HK-2 (cell line): Measurements from ENCODE around the gene VPS52.
"Not testable (repeated sequence)": the region's sequence is repeated elsewhere in the genome, so short reads cannot be mapped to it uniquely, and the experiment has no call there.

Experiments used
- DNase-seq: peaks from one replicate; pipeline ENCODE4 v3.0.0-alpha.2; 2018; ENCODE audit not compliant: unreplicated experiment

The VPS52 gene

GRCh38 chr6:33250731-33251130, 20.9 kb downstream of the VPS52 start:
- DNase-seq, result no peak

GRCh38 chr6:33249732-33250630, 21.7 kb downstream of the VPS52 start:
- DNase-seq, result peak; percentile 41

- DNase-seq, result peak; percentile 97
These were observed 22.5 kb downstream of the VPS52 start for GRCh38 chr6:33248932-33249731.

- DNase-seq, result no peak
These were observed 23.1 kb downstream of the VPS52 start for GRCh38 chr6:33248643-33248931.

GRCh38 chr6:33247977-33248642, 23.6 kb downstream of the VPS52 start:
- peak; percentile 89 for DNase-seq

- no peak for DNase-seq
These were observed 28.2 kb downstream of the VPS52 start for GRCh38 chr6:33243476-33243875.

- DNase-seq, result no peak
These were observed 29.7 kb downstream of the VPS52 start for GRCh38 chr6:33241968-33242367.

GRCh38 chr6:33237741-33238140, 33.9 kb downstream of the VPS52 start:
- DNase-seq, result no peak

GRCh38 chr6:33236852-33237251, 34.8 kb downstream of the VPS52 start:
- DNase-seq, result no peak

- no peak for DNase-seq
These were observed 35.3 kb downstream of the VPS52 start for GRCh38 chr6:33236328-33236727.

- no peak for DNase-seq
These were observed 36.4 kb downstream of the VPS52 start for GRCh38 chr6:33235221-33235634.

- not testable (repeated sequence) for DNase-seq
These were observed 45.1 kb downstream of the VPS52 start for GRCh38 chr6:33226503-33227120.

GRCh38 chr6:33217681-33218080, 54.0 kb downstream of the VPS52 start:
- DNase-seq, result no peak

- DNase-seq, result no peak
These were observed 54.4 kb downstream of the VPS52 start for GRCh38 chr6:33217246-33217645.

GRCh38 chr6:33216117-33216649, 55.5 kb downstream of the VPS52 start:
- no peak for DNase-seq

GRCh38 chr6:33215271-33216116, 56.2 kb downstream of the VPS52 start:
- DNase-seq, result no peak

GRCh38 chr6:33213989-33214335, 57.7 kb downstream of the VPS52 start:
- no peak for DNase-seq

- DNase-seq, result no peak
These were observed 58.3 kb downstream of the VPS52 start for GRCh38 chr6:33213166-33213988.

GRCh38 chr6:33212857-33213165, 58.9 kb downstream of the VPS52 start:
- no peak for DNase-seq
